ENCODE measurements around the gene FOXB2.

DNA sequence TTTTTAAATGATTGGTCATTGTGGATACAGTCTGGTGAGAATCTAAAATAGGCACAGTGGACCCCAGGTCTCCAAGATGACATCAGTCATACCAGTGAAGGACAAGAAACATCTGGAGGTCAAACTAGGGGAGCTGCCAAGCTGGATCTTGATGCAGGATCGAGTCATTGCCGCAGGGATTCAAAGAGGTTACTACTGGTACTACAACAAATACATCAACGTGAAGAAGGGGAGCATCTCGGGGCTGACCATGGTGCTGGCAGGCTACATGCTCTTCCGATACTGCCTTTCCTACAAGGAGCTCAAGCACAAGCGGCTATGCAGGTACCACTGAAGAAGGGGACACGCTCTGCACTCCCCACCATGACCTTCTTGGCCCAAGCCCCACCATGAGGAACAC lies 20.9 kb downstream of the FOXB2 start:
- TF ChIP-seq EZH2 (IDR thresholded peaks at IDR 0.05; ENCODE audit: borderline replicate concordance, low read depth, low read length, severe bottlenecking), result no peak
- no peak for TF ChIP-seq CTCF (IDR thresholded peaks at IDR 0.05; ENCODE audit: borderline replicate concordance, extremely low read depth, low read length, poor library complexity, severe bottlenecking)
